SHP77 treated with DMSO at 0.1 percent for 48 hours (cell line): ENCODE results near the gene ARID3B.
"Not testable (repeated sequence)": the region's sequence is repeated elsewhere in the genome, so short reads cannot be mapped to it uniquely, and the experiment has no call there.

Source experiments
- DNase-seq: peaks from one replicate; lab custom pipeline; 2025; lab: John Stamatoyannopoulos, UW

ARID3B gene

GRCh38 chr15:74537736-74538135 lies 3.3 kb upstream of the ARID3B start:
- no peak for DNase-seq

- not testable (repeated sequence) for DNase-seq
Measured at GRCh38 chr15:74539521-74539920, 1.5 kb upstream of the ARID3B start.

- DNase-seq, result no peak
Measured at GRCh38 chr15:74540161-74540760, 759 bp upstream of the ARID3B start.

- no peak for DNase-seq
Measured at GRCh38 chr15:74541494-74542165, 610 bp downstream of the ARID3B start.

GRCh38 chr15:74542166-74543042 lies 1.4 kb downstream of the ARID3B start:
- no peak for DNase-seq

- no peak for DNase-seq
Measured at GRCh38 chr15:74543043-74543422, 2.0 kb downstream of the ARID3B start.

- DNase-seq, result no peak
Measured at GRCh38 chr15:74543583-74543982, 2.6 kb downstream of the ARID3B start.

GRCh38 chr15:74545086-74545485 lies 4.1 kb downstream of the ARID3B start:
- DNase-seq, result no peak

- DNase-seq, result peak; percentile 96
Measured at GRCh38 chr15:74545776-74546656, 5.0 kb downstream of the ARID3B start.

GRCh38 chr15:74547616-74548015 lies 6.6 kb downstream of the ARID3B start:
- no peak for DNase-seq

- DNase-seq, result no peak
Measured at GRCh38 chr15:74548241-74548640, 7.2 kb downstream of the ARID3B start.

GRCh38 chr15:74549816-74550215 lies 8.8 kb downstream of the ARID3B start:
- DNase-seq, result no peak

- DNase-seq, result no peak
Measured at GRCh38 chr15:74551714-74552113, 10.7 kb downstream of the ARID3B start.

- no peak for DNase-seq
Measured at GRCh38 chr15:74552773-74553441, 11.9 kb downstream of the ARID3B start.

- no peak for DNase-seq
Measured at GRCh38 chr15:74555192-74555591, 14.2 kb downstream of the ARID3B start.

GRCh38 chr15:74558706-74559105 lies 17.7 kb downstream of the ARID3B start:
- no peak for DNase-seq

GRCh38 chr15:74563442-74563841 lies 22.4 kb downstream of the ARID3B start:
- DNase-seq, result no peak

GRCh38 chr15:74564182-74564581 lies 23.2 kb downstream of the ARID3B start:
- DNase-seq, result no peak

GRCh38 chr15:74565381-74566085 lies 24.5 kb downstream of the ARID3B start:
- DNase-seq, result no peak

- DNase-seq, result no peak
Measured at GRCh38 chr15:74568594-74568993, 27.6 kb downstream of the ARID3B start.

- DNase-seq, result no peak
Measured at GRCh38 chr15:74569731-74570070, 28.7 kb downstream of the ARID3B start.
